Muscle of back (tissue), 11 donors: ENCODE results near the gene MEIOB. TPM values are rescaled to one million over a fixed set of nuclear protein-coding genes. Genes with fewer than 3 reads are reported as not detected.
"Not testable (repeated sequence)": the region's sequence is repeated elsewhere in the genome, so short reads cannot be mapped to it uniquely, and the experiment has no call there.

Experiments used
- DNase-seq, 3 donors: peaks; one replicate each; pipeline versions ENCODE4 v3.0.0 to v3.0.0-alpha.2; 2013
- polyA plus RNA-seq, 10 donors: library from polyadenylated mRNA; unstranded; fragments of 120-200 nt; gene quantifications; one replicate each; pipeline ENCODE4 v1.2.1, GENCODE V29; 2013; ENCODE audit not compliant: insufficient read length in 10 of 10

MEIOB gene
- polyA plus RNA-seq, 10 donors: 0.08 to 2.4 (median 0.50) TPM; not detected in 1

DNA sequence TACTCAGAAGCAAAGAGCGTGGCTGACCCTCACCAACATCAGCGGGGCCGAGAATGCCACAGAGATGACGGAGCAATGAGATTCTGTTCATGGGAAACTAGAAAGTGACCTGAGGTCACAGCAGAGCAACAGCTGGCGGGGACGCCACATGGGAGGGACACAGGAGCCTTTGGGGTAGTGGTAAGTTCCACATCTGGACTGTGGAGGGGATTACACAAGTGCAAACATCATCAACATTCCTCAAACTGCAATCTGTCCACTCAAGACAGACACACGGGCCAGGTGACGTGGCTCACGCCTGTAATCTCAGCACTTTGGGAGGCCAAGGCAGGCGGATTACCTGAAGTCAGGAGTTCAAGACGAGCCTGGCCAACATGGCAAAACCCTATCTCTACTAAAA is 56.5 kb downstream of the MEIOB start:
- no peak for DNase-seq

DNA sequence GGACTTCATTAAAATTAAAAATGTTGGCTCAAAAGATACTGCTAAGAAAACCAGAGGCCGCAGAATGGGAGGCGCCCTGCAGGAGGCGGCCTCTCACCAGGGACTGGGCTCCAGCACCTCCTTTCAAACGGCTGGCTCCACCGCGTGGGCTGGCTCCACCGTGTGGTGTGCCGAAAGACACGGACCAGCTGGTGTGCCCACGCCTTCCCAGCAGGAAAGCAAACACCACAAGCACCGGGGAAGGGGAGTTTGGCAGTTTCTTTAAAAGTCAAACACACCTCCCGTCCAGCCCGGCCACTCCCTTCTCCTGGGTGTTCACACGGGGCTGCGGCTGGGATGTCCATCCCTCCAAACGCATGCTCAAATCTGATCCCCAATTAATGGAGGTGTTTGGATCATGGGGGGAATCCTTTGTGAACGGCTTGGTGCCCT is 59.2 kb downstream of the MEIOB start:
- peak; percentile 12 to 46 (median 26) for DNase-seq

DNA sequence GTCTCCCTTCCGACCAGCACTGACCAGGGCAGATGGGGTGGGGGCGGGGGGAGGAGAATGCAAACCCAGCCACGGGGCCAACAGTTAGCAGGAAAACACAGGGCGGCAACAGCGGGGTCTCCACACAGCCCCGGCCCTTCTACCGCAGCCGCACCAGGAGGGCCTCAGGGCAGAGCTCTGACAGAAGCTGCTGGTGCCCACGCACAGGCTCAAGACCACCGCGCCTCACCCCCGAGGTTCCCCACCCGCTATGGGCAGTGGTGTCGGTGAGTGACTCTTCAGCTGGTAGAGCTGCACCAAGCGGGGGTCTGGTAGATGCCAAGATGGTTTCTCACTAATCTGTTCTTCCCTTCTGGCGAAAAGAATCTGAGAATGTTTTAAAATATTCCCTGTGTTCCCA is 61.4 kb downstream of the MEIOB start:
- DNase-seq: no peak

DNA sequence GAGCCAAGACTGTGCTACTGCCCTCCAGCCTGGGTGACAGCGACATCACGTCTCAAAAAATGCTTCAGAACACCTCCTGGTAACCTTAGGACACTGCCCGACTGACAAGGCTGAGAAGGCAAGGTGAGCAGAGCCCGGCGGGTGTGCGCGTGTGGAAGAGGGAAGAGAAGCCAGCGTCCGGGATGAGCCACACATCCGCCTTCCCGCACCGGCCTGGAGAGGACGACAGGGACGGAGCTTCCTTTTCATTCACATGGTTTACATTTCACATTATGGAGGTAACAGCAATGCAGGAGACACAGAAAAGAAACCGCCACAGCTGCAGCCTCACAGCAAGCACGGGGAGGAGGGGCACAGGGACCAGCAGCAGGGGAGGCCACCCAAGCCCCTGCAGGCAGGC is 61.9 kb downstream of the MEIOB start:
- DNase-seq: no peak

DNA sequence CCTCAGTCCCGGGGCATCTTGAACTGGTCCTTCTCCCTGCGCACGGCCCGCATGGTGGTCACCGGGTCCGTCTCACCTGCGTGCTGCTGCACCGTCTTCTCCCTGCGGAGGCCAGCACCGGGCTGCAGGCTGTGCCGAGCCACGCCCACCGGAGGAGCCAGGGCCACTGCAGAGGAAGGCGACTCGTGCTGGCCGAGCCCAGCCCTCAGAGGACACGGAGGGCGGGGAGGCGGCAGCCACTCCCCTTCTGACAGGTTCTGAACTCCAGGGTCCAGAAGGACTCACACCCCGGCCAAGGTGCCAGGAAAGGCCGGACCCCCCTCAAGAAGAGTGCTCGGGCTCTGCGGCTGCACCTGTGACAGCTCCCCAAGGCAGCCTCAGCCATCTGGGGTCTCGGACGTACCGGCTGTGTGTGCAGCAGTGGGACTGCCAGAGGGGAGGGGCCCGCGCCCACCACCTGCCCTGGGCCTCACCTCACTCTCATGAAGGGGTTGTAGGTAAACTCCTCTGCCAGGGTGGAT is 62.6 kb downstream of the MEIOB start:
- no peak for DNase-seq

DNA sequence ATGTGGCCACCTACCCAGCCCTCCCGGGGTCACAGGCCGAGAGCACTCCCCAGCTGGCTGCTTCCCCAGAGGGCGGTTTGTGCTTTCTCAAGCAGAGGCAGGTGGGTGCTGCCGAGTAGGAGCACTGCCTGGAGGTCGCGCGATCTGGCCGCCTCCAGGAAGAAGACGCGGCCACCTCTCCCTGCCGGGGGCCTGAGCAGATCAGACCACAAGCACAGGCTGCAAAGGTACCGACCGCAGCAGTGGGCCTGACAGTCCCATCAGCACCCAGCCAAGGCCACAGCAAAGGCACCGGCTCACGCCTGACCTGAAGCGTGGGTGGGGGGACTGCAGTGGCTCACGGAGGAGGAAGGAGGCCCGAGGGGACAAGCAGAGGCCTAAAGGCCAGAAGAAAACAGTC is 63.3 kb downstream of the MEIOB start:
- DNase-seq: no peak

DNA sequence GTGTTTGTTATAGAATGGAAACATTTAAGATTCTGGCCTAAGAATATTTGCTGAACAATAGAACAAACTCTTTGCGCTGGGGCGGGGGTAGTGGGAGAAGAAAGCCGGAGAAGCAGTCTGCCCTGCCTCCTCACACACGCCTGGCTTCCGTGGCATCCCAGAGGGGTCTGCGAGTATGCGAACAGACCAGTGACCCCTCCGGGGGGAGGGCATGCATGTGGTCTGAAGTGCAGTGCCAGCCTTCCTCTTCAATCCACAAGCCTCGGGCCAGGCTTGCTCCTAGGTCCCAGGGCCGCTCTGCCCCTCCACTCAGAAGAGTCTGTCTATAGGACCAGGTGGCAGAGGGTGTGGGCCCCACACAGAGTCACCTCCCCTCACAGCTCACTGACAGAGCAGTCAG is 64.3 kb downstream of the MEIOB start:
- DNase-seq: no peak

DNA sequence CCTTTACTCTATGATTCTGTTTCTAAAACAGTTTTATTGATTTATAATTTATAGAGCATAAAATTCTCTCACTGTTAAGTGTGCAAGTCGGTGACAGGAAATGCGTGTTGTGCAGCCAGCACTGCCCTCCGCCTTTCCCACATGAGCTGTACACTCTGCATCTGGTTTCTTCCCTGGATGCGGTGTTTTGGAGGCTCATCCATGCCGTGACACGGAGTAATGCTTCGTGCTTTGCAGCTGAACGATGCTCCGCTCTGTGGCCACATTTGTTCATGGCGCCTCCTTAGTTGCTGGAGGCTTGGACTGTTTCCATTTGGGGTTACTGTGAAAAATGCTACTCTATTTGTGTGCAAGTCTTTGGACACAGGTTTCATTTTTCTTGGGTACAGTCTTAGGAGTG is 71.3 kb downstream of the MEIOB start:
- DNase-seq: no peak

DNA sequence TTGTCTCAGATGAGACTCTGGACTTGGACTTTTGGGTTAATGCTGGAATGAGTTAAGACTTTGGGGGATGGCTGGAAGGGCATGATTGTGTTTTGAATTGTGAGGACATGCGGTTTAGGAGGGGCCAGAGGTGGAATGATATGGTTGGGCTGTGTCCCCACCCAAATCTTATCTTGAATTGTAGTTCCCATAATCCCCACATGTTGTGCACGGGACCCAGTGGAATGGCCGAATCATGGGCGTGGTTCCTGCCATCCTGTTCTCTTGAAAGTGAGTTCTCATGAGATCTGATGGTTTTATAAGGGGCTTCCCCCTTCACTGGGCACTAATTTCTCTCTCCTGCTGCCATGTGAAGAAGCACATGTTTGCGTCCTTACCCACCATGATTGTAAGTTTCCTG is 72.7 kb downstream of the MEIOB start:
- not testable (repeated sequence) for DNase-seq

DNA sequence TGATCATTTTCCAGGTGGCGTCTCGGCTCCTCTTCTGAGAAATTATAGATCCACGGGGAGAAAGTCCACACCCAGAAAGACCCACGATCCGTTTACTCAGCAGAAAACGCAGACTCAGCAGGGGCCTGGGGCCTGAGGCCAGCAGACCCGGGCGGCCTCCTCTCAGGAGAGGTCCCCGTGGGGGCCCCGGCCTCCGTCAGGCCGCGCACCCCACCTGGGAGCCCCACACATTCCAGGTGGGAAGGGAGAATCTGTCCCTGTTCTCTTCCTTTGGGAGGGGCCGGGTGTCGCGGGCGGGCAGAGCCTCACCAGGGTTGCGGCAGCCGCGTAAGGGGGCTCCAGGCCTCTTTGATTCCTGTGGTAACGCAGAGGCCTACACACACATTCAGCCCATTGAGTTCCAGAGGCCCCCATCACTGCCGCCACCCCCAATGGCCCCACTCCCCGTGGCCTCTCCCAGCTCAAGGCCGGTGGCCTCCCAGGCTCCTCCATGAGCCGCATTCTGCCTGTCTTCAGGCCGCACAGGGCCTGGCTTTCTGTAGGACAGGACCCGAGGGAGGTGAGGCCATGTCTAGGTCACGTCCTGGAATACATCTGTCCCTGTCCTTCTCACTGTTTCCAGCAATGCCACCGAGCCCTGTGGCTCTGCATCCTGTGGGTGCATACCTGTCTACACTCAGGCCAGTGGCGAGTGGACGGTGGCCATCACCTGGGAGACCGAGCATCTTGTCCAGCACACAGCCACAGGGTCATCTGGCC is 76.9 kb downstream of the MEIOB start:
- peak in 1 of 3 donors; percentile 2 for DNase-seq

DNA sequence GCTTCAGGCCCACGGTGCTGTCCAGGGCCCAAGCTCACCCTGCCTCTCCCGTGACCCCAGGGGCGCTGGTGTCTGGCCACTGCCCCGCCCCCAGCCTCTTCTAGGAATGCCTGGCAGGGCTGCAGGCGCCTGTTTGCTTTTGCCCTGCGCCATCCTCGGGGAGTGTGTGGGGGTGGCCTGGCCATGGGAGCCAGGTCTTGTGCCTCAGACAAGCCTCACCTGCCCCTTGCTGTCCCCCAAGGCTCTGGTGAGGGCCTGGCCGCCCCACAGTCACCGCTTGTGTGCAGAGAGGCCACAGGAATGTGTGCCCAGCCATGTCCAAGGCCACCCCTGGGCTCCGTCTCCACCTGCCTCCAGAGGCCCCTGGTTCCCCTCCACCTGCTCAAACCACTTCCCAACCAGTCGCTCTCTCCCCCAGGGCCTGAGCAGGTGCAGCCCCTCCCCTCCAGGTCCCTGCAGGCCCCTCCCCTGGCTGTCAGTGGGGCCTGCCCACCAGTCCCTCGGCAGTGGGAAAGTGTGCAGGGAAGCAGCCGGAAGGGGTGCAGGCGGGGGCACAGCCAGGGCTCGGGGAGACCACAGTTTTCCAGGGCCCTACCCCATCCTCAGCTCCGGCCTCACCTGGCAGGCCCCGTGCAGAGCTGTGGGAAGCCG is 77.6 kb downstream of the MEIOB start:
- peak in 1 of 3 donors; percentile 1 for DNase-seq

DNA sequence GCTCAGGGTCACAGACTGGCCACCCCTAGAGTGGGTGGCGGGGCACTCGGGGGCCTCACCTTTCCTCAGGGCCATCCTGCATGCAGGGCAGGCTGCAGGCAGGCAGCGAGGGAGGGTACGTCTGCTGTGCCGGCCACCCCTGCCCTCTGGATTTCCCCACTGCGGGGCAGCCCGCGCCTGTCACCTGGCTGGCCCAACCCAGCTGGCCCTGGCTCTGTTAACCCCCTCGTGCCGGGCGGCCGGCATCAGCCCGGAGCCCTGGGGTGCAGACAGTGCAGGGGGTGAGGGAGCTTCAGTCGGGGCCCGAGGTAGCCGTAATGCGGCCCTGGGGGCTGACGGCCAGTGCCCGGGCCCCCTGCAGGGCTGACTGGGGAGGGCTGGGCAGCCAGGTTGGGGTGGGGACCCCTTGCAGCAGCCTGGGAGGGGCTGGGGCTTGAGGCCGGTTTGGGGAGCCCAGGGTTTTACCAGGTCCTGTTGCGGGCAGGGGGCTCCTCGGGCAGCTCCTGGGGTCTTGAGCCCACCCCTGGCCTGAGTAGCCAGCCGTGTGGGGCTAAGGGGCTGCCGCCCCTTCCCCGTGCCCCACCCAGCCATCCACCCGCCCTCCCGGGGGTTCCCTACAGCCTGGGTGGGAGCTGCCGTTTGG is 78.3 kb downstream of the MEIOB start, which contains the start of gene IGFALS:
Gene IGFALS (minus strand): TSS at position 128 of the 643 bp plus-strand sequence. CDS start 53 bp downstream, at position 75.
- peak in 1 of 3 donors; percentile 1 for DNase-seq

DNA sequence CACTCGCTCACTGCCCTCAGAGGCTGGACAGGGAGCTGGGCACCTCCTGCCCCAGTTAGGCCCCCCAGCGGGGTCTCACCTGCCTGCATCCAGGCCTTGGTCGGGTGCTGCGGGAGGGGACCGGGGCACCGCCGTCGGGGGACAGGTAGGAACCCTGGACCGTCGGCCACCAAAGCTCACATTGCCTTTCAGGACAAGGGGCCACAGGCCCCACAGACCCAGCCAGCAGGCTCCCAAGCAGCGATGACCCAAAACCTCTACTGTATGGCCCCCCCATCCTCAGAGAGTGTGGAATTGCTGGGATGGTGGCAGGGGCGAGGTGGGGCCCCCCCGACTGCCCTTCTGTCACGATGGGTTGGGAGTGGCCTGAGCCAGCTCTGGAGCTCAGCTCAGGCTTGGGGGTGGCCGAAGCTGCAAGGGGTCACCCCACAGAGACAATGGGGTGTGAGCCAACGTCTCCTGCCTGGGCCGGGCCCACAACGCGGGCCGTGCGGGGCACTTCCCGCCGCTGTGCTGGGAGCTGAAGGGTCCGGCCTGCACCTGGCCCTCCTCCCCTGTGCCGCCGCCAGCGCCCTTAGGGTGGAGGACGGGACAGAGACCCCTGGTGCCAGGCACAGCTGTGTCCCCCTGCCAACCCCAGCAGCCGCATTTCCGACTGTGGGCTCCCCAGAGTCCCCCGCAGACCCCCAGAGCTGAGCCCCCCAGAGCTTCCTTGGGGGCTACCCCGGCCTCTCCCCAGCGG is 79.0 kb downstream of the MEIOB start:
- peak in 1 of 3 donors; percentile 1 for DNase-seq

DNA sequence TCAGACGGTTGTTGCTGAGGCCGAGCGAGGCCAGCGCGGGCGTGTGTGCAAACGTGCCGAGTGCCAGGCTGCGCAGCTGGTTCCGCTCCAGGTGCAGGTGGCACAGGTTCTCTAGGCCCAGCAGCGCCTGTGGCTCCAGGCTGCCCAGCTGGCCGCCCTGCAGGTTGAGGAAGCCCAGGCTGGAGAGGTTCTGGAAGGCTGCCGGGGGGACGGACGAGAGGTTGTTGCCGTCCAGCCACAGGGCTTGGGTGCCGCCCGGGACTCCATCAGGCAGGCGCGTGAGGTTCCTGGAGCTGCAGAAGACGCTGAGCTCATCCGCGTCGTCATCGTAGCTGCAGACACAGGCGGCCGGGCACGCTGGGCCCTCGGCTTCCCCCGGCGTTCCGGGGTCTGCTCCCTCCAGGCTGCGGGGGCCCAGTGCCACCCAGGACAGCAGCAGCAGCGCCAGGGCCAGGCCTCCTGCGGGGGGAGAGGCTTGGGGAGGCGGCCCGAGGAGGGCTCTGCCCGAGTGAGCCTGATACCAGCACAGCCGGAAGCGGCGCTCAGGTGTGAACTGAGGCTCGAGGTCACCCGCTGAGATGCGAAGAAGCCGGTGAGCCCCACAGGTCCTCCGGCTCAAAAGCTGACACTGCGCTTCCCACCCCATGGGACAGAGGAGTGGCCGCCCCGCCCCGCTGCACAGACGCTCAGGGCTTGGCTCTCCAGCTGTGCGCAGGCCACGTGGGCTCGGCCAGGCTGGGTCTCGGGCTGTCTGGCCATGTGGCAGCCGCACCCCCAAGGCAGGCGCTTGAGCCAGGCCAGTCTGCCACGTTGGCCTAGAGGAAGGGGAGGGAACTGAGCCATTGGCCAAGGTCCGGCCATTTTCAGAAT is 79.8 kb downstream of the MEIOB start:
- peak in 1 of 3 donors; percentile 2 for DNase-seq

DNA sequence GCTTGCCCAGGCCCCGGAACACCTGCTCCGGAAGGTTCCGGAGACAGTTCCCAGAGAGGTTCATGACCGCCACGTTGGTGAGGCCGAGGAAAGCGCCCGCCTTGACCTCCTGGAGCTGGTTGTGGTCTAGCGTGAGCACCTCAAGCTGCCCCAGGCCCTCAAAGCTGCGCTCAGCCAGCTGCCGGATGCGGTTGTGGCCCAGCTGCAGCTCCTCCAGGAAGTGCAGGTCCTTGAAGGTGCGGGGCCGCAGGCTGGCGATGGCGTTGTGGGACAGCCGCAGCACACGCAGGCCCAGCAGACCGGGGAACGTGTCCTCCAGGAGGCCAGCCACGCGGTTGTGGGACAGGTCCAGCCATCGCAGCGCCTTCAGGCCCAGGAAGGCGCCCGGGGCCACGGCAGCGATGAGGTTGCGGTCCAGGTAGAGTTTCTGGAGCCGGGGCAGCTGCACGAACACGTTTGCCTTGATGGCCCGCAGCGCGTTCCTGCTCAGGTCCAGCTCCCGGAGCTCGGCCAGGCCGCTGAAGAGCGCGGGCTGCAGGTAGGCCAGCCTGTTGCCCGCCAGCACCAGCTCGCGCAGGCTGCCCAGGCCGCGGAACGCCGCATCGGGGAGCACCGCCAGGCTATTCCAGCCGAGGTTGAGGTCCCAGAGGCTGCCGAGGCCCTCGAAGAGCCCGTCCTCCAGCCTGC is 80.6 kb downstream of the MEIOB start:
- DNase-seq: no peak

DNA sequence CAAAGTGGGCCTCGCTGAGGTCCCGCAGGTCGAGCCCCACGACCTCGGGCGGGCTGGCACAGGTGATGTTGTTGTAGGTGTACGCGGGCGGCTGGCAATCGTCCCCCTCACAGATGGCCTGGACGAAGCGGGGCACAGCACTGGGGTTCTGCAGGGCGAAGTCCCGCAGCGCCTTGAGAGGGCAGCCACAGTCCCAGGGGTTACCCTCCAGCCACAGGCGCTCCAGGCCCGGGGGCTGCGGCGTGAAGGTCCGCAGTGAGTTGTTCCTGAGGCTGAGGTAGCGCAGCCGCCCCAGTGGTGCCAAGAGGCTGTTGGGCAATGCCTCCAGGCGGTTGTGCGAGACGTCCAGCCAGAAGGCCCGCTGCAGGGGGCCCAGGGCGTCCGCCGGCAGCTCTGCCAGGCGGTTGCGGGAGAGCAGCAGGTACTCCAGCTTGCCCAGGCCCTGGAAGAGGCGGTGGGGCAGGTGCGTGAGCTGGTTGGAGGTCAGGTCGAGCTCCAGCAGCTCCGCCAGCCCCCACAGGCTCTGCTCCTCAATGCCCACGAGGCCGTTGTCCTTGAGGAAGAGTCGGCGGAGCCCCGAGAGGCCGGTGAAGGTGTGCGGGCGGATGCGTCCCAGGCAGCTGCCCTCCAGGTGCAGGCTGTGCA is 81.2 kb downstream of the MEIOB start:
- no peak for DNase-seq

DNA sequence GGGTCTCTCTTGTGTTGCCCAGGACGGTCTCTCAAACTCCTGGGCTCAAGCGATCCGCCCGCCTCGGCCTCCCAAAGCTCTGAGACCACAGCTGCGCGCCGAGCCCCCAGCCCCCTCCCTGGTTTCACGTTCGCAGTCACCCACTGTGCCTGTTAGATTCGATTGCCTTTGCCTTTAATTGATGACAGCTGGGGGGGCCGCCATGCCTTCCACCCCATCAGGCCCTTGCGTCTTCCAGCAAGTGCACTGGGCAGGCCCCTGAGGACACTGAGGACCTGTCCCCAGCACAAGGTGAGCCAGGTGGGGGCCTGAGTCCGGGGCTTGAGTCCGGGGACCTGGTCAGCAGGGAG is 81.7 kb downstream of the MEIOB start:
- DNase-seq: no peak

DNA sequence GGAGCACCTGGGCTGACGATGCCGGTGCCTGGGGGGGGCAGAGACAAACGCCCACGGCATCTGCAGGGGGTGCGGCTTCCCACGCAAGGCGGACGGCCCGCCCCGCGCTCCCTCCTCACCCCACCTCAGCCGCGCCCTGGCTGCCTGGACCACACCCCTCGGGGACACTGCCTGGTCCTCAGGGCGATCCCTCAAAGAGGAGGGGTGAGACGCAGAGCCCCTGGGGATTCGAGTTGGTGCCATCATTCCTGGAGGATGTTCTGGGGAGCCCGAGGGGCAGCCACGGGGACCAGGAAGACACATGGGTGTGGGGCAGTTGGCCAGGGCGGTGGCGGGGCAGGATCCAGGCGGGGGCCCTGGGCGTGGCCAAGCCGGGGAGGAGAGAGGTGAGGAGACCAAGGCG is 82.3 kb downstream of the MEIOB start:
- no peak for DNase-seq

DNA sequence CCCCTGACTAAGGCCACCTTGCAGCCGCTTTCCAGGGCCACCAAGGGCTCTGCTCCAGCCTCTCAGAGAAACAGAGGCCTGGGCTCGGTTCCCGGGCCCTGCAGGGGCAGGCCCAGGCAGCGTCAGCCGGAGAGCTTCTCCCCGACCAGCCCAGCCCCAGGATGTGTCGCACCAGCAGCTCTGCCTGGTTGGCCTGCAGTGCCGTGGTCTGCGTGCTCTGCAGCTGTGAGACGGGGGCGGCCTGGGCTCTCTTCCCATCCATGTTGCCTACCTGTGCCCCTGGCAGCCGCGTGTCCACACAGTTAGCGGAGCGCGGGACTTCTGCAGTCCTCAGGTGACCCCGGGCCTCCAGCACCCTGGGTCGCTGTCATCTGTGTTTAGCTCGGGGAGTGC is 83.3 kb downstream of the MEIOB start:
- peak in 1 of 3 donors; percentile 27 for DNase-seq
